BLaER1 treated with 17β-estradiol and CSF1 and Interleukin-3, amounts not matched to agents 10 nM and 100 nM (cell line): ENCODE measurements around the gene ADARB2.

Experiments
- H3K27ac ChIP-seq, 11 experiments: shearing (Covaris generic); formaldehyde crosslinking; 2 replicates each; pipeline ENCODE4 v1.8.1; 2022
- H3K27me3 ChIP-seq, 11 experiments: shearing (Covaris generic); formaldehyde crosslinking; 2 replicates each; pipeline ENCODE4 v1.8.1; 2022
- H3K36me3 ChIP-seq, 11 experiments: shearing (Covaris generic); formaldehyde crosslinking; 2 replicates each; pipeline ENCODE4 v1.8.1; 2022
- H3K4me1 ChIP-seq, 10 experiments: shearing (Covaris generic); formaldehyde crosslinking; 2 replicates each; pipeline ENCODE4 v1.8.1; 2022
- H3K4me2 ChIP-seq, 11 experiments: shearing (Covaris generic); formaldehyde crosslinking; 2 replicates each; pipeline ENCODE4 v1.8.1; 2022
- H3K4me3 ChIP-seq, 10 experiments: shearing (Covaris generic); formaldehyde crosslinking; 2 replicates each; pipeline ENCODE4 v1.8.1; 2022
- H3K9ac ChIP-seq, 11 experiments: shearing (Covaris generic); formaldehyde crosslinking; 2 replicates each; pipeline ENCODE4 v1.8.1; 2022
- H3K9me3 ChIP-seq, 11 experiments: shearing (Covaris generic); formaldehyde crosslinking; replicated peaks in 1 of 11; 2 replicates each; pipeline ENCODE4 v1.8.1; 2022
- H4K20me1 ChIP-seq, 11 experiments: shearing (Covaris generic); formaldehyde crosslinking; 2 replicates each; pipeline ENCODE4 v1.8.1; 2022
- Cebpa-rat ChIP-seq, 11 experiments: shearing (Covaris generic); IDR thresholded peaks; 2 replicates each; pipeline ENCODE4 v1.8.1; 2022

Gene ADARB2

DNA sequence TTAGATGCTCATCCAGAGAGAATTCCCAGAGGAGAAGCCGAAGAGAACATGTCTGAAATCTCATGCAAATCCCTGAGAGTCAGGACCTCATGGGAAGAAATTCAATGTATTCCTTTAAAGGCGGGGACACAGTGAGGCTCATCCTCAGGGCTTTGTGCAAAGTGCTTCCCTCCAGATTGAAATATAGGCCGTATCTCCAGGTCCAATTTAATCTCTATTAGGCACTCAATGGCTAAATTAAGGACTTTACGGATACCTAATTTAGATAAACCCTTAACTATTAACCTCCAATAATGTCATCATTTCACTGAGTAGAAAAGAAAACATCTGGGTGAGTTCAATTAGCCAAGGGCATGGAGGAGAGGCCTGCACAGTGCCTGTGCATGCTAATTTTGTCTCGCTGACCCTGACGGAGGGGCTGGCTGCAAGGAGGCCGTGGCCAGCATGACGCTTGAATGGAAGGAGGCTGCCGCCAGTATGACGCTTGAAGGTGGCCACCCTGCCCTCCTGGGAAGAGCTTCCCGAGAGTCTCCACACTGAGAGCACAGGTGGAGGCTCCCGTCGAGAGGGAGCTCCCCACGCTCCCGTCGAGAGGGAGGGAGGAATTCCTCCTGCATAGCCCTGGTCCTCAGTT lies 287.6 kb downstream of the ADARB2 start:
- Histone ChIP-seq H3K9ac (no peak overlapping the region), H3K36me3 (no peaks in the 10 kb centered on the region), H3K27me3 (no peaks in the 10 kb centered on the region), H3K9me3 (peaks cover 0 to 16% (median 14%) of the 10 kb centered on the region in 11 experiments; a peak in 14 of 22 replicates), H4K20me1 (no peaks in the 10 kb centered on the region), H3K4me1 (peaks cover 4 to 46% (median 33%) of the 10 kb centered on the region in 10 experiments; a peak in 18 of 20 replicates), H3K4me2 (peak overlapping the region in 8 of 11 experiments; percentile 39 to 75 (median 56); a peak in 12 of 22 replicates), H3K27ac (no peak overlapping the region), H3K4me3 (no peak overlapping the region)
- TF ChIP-seq Cebpa-rat (IDR thresholded peaks at IDR 0.05), result no peak

DNA sequence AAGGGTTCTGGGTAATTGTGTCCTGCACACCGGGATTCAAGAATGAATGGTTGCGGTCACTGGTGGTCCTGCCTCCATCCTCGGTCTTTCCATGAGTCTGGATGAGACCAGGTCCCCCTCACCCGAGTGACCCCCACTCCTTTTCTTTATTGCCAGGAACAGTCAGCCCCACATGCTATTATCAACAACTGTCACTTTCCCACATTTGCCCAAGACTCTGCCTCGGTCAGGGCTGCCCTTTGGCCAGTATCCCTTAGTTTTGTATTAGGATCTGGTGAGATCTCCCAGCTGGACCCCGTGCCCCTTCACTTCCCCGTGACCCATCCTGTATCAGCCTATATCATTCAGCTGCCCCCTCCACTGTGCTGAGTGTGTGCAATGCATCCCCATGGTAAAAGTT lies 288.3 kb downstream of the ADARB2 start:
- Histone ChIP-seq H3K4me2 (peak overlapping the region in 2 of 11 experiments; percentile 10; a peak in 2 of 22 replicates), H4K20me1 (no peaks in the 10 kb centered on the region), H3K36me3 (no peaks in the 10 kb centered on the region), H3K9me3 (peaks cover 0 to 14% (median 13%) of the 10 kb centered on the region in 11 experiments; a peak in 14 of 22 replicates), H3K9ac (no peak overlapping the region), H3K4me3 (no peak overlapping the region), H3K27ac (no peak overlapping the region), H3K27me3 (no peaks in the 10 kb centered on the region), H3K4me1 (peaks cover 0 to 39% (median 26%) of the 10 kb centered on the region in 10 experiments; a peak in 15 of 20 replicates)
- TF ChIP-seq Cebpa-rat (IDR thresholded peaks at IDR 0.05), result no peak

DNA sequence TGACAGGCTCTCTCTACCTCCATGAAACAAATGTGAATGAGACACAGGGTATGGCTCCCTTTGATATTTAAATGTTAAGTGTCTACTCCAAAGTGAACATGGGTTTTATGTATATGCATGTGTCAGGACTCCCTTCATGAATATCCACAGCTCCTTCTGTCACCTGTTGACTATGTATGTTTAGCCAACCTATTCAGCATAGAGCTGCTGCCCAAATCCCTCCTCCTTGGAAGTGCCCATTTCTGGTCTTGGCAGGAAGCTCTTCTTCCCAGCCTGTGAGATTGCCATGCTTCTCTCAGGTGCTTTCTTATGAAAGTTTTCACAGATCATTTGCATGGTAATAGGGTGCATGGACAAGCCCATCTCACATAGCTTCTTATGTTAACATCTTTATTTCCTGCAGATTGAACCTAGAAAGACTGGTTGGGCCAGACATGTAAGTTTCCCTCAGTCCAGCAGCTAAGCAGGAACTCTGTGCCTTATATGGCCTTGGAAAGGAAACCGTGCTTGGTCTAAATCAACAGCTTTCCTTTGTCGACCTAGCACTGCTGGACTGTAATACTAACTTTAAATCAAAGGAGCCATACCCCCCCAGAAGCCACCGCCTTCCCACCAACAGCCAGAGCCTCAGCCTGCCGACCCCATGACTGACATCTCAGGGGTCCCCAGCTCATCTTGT lies 288.9 kb downstream of the ADARB2 start:
- Histone ChIP-seq H3K27ac (no peak overlapping the region), H3K4me1 (peaks cover 0 to 33% (median 21%) of the 10 kb centered on the region in 10 experiments; a peak in 15 of 20 replicates), H3K4me2 (peak overlapping the region in 2 of 11 experiments; percentile 10; a peak in 2 of 22 replicates), H3K9me3 (peaks cover 0 to 8% (median 7%) of the 10 kb centered on the region in 11 experiments; a peak in 14 of 22 replicates), H3K4me3 (no peak overlapping the region), H3K9ac (no peak overlapping the region), H3K27me3 (no peaks in the 10 kb centered on the region), H3K36me3 (no peaks in the 10 kb centered on the region), H4K20me1 (no peaks in the 10 kb centered on the region)
- no peak for TF ChIP-seq Cebpa-rat (IDR thresholded peaks at IDR 0.05)

DNA sequence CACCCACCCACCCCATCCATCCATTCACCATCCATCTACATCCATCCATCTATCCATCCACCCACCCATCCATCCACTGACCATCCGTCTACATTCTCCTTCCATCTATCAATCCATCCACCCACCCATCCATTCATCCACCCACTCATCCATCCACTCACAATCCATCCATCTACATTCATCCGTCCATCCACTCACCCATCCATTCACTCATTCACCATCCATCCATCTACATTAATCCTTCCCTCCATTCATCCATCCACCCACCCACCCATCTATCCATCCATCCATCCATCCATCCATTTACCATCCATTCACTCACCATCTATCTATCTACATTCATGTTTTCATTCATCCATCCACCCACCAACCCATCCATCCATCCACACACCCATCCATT lies 292.5 kb downstream of the ADARB2 start:
- no peak for TF ChIP-seq Cebpa-rat (IDR thresholded peaks at IDR 0.05)
- no peaks in the 10 kb centered on the region for H3K36me3 ChIP-seq
- no peaks in the 10 kb centered on the region for H4K20me1 ChIP-seq
- H3K9me3 ChIP-seq, result peaks cover 0 to 5% (median 0%) of the 10 kb centered on the region in 11 experiments; a peak in 2 of 22 replicates
- H3K4me1 ChIP-seq, result peaks cover 0 to 11% (median under 1%) of the 10 kb centered on the region in 10 experiments; a peak in 10 of 20 replicates
- no peak overlapping the region for H3K27ac ChIP-seq
- no peak overlapping the region for H3K9ac ChIP-seq
- H3K27me3 ChIP-seq, result no peaks in the 10 kb centered on the region
- H3K4me3 ChIP-seq, result no peak overlapping the region
- H3K4me2 ChIP-seq, result no peak overlapping the region

DNA sequence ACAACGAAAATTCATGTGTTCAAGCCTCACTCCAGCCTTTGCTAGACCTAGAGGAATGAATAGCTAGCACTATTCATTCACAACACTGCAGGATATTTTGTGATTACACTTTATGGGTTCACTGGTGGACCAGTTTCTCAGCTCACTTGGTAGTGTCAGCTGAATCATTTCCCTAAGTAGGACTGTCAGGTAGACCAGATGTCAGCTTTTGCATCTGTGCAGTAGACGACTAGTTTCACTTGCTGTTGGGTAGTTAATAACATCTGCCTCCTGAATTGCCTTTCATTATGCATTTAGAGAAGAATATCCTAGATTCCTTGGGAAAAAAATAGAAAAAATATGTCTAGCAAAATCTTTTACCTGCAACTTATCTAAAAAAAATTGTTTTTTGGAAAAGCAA lies 296.4 kb downstream of the ADARB2 start:
- H3K27me3 ChIP-seq, result no peaks in the 10 kb centered on the region
- no peak overlapping the region for H3K27ac ChIP-seq
- no peaks in the 10 kb centered on the region for H3K36me3 ChIP-seq
- no peak overlapping the region for H3K4me3 ChIP-seq
- H3K9me3 ChIP-seq, result peaks cover 0 to 8% (median 0%) of the 10 kb centered on the region in 11 experiments; a peak in 2 of 22 replicates
- no peak overlapping the region for H3K9ac ChIP-seq
- H3K4me1 ChIP-seq, result no peaks in the 10 kb centered on the region
- H4K20me1 ChIP-seq, result no peaks in the 10 kb centered on the region
- H3K4me2 ChIP-seq, result no peak overlapping the region
- TF ChIP-seq Cebpa-rat (IDR thresholded peaks at IDR 0.05), result no peak

DNA sequence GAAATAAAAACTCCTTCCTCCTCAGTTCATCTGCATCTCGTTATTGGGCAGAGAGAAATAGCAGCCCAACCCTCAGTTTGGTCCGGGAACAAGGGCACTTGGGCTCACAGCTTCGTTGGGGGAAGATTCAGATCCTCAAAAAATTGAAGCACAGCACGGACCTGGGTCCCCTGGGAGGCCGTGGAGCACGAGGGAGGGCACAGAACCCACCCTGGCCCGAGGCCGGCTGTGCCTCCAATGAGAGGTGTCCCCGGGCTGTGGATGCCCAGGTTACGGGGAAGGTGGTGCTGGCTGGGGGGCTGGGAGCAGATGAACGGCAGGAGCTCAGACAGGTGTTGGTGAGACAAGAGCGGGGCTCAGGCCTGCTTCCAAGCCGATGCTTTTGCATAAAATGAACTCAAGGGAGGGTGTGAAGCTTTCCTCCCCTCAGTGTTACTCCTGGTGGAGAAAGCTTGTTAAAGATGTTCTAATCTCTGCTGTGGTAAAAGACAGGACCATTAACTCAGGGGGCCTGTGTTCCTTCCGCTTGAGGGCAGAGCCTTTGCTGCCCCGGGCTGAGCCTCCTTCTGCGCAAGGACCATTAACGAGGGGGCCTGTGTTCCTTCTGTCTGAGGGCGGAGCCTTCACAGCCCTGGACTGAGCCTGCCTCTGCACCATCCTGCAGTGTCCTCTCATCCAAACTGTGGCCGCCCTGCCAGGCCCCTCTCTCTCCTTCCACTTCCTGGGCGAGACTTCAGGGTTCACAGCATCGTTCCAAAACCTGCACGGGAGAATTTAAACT lies 302.2 kb downstream of the ADARB2 start:
- Histone ChIP-seq H3K9ac (no peak overlapping the region), H3K27ac (no peak overlapping the region), H3K4me2 (peak overlapping the region in 8 of 11 experiments; percentile 18 to 49 (median 40); a peak in 14 of 22 replicates), H3K36me3 (no peaks in the 10 kb centered on the region), H3K9me3 (peaks cover 17 to 30% (median 22%) of the 10 kb centered on the region in 11 experiments; a peak in 20 of 22 replicates), H3K27me3 (no peaks in the 10 kb centered on the region; a peak in 1 of 22 replicates), H3K4me1 (peaks cover 0 to 24% (median 16%) of the 10 kb centered on the region in 10 experiments; a peak in 14 of 20 replicates), H3K4me3 (no peak overlapping the region), H4K20me1 (0 out of 22 replicates have a peak, but pooled peaks cover 0 to 4% (median 0%) of the 10 kb centered on the region in 11 experiments)
- TF ChIP-seq Cebpa-rat (IDR thresholded peaks at IDR 0.05), result no peak

DNA sequence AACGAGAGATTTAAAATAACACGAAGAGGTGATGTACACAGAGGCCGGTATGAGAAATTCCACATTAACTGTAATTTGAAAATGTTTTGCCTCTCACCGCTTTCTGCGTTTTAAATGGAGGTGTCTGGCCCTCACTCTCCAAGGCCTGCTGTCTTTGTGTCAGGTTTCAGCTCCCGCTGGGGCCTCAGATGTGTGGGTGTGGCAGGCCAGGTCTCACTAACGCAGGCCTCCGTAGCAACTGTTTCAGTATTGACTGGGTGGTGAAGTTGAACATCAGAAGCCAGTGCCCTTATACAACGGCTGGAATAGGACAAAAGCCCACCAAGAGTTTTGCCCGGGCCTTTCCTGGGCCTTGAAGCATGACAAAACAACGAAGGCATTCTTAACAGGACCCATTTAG lies 303.1 kb downstream of the ADARB2 start:
- H3K4me1 ChIP-seq, result peaks cover 0 to 24% (median 16%) of the 10 kb centered on the region in 10 experiments; a peak in 14 of 20 replicates
- no peaks in the 10 kb centered on the region; a peak in 1 of 22 replicates for H3K27me3 ChIP-seq
- peak overlapping the region in 8 of 11 experiments; percentile 18 to 49 (median 40); a peak in 11 of 22 replicates for H3K4me2 ChIP-seq
- no peaks in the 10 kb centered on the region for H3K36me3 ChIP-seq
- H3K9me3 ChIP-seq, result peaks cover 17 to 37% (median 26%) of the 10 kb centered on the region in 11 experiments; a peak in 20 of 22 replicates
- H3K27ac ChIP-seq, result no peak overlapping the region
- no peak overlapping the region for H3K4me3 ChIP-seq
- H3K9ac ChIP-seq, result no peak overlapping the region
- TF ChIP-seq Cebpa-rat (IDR thresholded peaks at IDR 0.05), result no peak
- H4K20me1 ChIP-seq, result 0 out of 22 replicates have a peak, but pooled peaks cover 0 to 4% (median 0%) of the 10 kb centered on the region in 11 experiments

DNA sequence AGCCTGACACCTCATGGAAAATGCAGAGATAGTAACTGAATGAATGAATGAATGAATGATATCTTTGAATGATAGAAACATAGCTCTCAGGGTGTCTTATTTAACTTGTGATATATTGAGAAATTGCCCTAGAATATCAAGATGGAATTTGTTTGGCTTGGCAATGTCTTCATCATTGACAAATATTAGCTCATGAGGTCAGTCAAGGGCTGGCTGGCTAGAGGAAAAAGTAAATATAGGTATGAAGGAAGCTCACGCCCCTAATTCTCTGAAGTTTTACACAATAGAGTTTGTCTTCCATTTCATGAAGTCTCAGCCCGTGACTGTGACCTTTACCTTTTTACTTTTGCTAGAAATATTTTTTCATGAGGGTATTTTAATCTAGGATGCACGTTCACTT lies 305.2 kb downstream of the ADARB2 start:
- Histone ChIP-seq H3K27ac (no peak overlapping the region), H3K36me3 (no peaks in the 10 kb centered on the region), H4K20me1 (0 out of 22 replicates have a peak, but pooled peaks cover 0 to 4% (median 0%) of the 10 kb centered on the region in 11 experiments), H3K4me1 (peaks cover 0 to 39% (median 34%) of the 10 kb centered on the region in 10 experiments; a peak in 14 of 20 replicates), H3K9ac (no peak overlapping the region), H3K4me2 (no peak overlapping the region), H3K9me3 (peaks cover 17 to 37% (median 26%) of the 10 kb centered on the region in 11 experiments; a peak in 20 of 22 replicates), H3K4me3 (no peak overlapping the region), H3K27me3 (no peaks in the 10 kb centered on the region; a peak in 1 of 22 replicates)
- no peak for TF ChIP-seq Cebpa-rat (IDR thresholded peaks at IDR 0.05)
